NB4 (cell line): Measurements from ENCODE around the gene PAM16.
"Not testable (repeated sequence)": the region's sequence is repeated elsewhere in the genome, so short reads cannot be mapped to it uniquely, and the experiment has no call there.

ENCODE experiments used
- DNase-seq: peaks from one replicate; pipeline ENCODE4 v3.0.0; 2010; ENCODE audit warnings: low read depth
- H3K4me3 ChIP-seq: one replicate; pipeline ENCODE4 v1.5.1; 2011; ENCODE audit warnings: mild to moderate bottlenecking, low read depth, low read length, moderate library complexity
- MYC ChIP-seq: IDR thresholded peaks from 2 replicates; pipeline ENCODE4 v1.6.1; 2011; ENCODE audit warnings: low read depth, low read length
- POLR2A ChIP-seq: IDR thresholded peaks from 2 replicates; pipeline ENCODE4 v1.6.1; 2011; ENCODE audit warnings: mild to moderate bottlenecking; ENCODE audit not compliant: insufficient read length; ENCODE audit errors: extremely low read depth
- TF ChIP-seq, protein P1 (sequence below): IDR thresholded peaks from 2 replicates; pipeline ENCODE4 v1.6.1; 2011; ENCODE audit warnings: low read depth, low read length
- TF ChIP-seq, protein P2 (sequence below): IDR thresholded peaks from one replicate; pipeline ENCODE4 v1.5.1; 2012; ENCODE audit warnings: low read depth, low read length

The PAM16 gene

DNA sequence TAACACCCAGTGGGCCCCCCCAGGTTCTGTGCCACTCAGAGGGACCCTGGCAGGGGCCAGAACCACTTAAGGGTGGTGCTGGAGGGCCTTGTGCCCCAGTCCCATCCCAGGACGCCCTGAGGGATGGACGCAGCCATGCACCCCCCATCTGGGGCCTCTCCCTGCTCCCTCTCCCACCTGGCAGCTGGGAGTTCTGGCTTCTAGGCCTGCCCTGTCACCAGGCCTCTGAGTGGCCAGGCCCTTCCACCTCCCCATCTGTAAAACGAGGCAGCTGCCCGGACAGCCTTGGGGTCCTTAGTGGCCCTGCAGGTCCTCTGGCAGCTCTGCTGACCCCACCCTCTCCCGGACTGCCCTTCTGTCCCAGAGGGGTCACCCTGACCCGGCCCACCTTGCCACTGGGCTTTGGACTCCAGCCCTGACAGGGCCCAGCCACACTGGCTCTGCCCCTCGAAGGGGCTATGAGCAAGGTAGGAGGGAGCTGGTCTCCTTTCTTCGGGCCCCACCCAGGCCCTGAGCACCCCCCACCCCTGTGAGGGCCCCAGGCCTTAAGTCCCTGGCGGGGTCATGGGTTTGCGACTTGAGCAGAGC lies 12.3 kb downstream of the PAM16 start:
- H3K4me3 ChIP-seq, result no peak overlapping the region
- DNase-seq, result no peak
- TF ChIP-seq POLR2A, result no peak
- TF ChIP-seq, protein P1, sequence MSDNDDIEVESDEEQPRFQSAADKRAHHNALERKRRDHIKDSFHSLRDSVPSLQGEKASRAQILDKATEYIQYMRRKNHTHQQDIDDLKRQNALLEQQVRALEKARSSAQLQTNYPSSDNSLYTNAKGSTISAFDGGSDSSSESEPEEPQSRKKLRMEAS, result no peak
- TF ChIP-seq, protein P2, sequence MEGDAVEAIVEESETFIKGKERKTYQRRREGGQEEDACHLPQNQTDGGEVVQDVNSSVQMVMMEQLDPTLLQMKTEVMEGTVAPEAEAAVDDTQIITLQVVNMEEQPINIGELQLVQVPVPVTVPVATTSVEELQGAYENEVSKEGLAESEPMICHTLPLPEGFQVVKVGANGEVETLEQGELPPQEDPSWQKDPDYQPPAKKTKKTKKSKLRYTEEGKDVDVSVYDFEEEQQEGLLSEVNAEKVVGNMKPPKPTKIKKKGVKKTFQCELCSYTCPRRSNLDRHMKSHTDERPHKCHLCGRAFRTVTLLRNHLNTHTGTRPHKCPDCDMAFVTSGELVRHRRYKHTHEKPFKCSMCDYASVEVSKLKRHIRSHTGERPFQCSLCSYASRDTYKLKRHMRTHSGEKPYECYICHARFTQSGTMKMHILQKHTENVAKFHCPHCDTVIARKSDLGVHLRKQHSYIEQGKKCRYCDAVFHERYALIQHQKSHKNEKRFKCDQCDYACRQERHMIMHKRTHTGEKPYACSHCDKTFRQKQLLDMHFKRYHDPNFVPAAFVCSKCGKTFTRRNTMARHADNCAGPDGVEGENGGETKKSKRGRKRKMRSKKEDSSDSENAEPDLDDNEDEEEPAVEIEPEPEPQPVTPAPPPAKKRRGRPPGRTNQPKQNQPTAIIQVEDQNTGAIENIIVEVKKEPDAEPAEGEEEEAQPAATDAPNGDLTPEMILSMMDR, result no peak
- no peak for TF ChIP-seq MYC

DNA sequence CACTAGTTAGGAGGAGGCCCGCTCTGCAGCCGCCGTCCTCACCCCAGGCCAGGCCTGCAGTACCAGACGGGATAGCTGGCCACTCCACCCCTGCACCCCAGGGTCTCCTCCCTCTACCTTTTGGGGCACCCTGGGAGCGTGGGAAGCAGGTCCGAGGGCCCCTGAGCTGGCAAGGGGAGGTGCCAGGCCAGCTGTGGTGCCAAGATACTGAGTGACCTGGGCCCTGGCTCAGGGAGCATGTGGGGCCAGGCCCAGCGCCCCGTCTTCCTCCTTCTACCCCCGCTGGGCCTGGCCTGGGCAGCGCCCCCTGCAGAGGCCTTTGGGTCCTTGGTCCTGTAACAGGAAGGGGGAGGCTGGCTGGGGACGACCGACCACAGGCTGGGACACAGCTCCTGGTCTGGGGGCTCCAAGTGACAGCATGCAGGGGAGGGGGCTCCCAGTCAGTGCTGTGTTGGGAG lies 13.0 kb downstream of the PAM16 start:
- TF ChIP-seq, protein P1, result no peak
- TF ChIP-seq, protein P2, result peak; percentile 10
- H3K4me3 ChIP-seq, result no peak overlapping the region
- no peak for DNase-seq

DNA sequence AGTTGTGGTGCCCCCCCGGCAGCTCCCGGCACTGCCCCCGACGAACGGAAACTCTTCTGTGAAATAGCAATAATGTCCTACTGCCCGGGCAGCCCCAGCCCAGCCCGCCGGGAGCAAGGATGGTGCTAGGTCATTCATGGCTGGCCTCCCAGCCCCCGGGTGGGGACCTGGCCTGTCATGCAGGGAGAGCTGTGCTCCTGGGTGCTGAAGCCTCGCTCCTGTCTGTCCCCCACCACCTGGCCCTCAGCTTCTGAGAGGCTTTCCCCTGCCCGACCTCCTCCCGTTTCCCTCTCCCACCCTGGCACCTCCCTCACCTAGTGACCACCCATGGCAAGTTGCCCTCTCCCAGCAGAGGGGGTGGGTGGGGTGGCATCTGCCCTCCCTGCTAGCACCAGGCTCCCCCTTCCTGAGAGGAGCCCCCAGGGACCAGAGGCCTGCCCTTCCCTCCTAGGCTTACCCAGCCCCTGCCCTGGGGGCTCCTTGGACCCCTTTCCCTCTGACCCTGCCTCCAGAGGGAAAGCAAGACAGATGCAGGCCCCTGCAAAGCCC lies 13.5 kb downstream of the PAM16 start:
- no peak for TF ChIP-seq POLR2A
- TF ChIP-seq, protein P2, result no peak
- TF ChIP-seq, protein P1, result no peak
- TF ChIP-seq MYC, result no peak
- no peak for DNase-seq
- no peak overlapping the region for H3K4me3 ChIP-seq

DNA sequence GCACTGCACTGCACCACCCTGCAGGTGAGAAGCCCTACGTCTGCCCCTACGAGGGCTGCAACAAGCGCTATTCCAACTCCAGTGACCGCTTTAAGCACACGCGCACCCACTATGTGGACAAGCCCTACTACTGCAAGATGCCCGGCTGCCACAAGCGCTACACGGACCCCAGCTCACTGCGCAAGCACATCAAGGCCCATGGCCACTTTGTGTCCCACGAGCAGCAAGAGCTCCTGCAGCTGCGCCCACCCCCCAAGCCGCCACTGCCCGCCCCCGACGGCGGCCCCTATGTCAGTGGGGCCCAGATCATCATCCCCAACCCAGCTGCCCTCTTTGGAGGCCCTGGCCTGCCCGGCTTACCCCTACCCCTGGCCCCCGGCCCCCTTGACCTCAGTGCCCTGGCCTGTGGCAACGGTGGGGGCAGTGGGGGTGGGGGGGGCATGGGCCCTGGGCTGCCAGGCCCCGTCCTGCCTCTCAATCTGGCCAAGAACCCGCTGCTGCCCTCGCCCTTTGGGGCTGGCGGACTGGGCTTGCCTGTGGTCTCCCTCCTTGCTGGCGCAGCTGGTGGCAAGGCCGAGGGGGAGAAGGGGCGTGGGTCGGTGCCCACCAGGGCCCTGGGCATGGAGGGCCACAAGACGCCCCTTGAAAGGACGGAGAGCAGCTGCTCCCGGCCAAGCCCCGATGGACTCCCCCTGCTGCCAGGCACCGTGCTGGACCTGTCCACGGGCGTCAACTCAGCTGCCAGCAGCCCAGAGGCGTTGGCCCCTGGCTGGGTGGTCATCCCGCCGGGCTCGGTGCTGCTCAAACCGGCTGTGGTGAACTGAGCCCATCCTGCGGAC lies 14.2 kb downstream of the PAM16 start:
- TF ChIP-seq, protein P1, result no peak
- no peak for TF ChIP-seq POLR2A
- no peak for TF ChIP-seq MYC
- no peak for DNase-seq
- no peak overlapping the region for H3K4me3 ChIP-seq

DNA sequence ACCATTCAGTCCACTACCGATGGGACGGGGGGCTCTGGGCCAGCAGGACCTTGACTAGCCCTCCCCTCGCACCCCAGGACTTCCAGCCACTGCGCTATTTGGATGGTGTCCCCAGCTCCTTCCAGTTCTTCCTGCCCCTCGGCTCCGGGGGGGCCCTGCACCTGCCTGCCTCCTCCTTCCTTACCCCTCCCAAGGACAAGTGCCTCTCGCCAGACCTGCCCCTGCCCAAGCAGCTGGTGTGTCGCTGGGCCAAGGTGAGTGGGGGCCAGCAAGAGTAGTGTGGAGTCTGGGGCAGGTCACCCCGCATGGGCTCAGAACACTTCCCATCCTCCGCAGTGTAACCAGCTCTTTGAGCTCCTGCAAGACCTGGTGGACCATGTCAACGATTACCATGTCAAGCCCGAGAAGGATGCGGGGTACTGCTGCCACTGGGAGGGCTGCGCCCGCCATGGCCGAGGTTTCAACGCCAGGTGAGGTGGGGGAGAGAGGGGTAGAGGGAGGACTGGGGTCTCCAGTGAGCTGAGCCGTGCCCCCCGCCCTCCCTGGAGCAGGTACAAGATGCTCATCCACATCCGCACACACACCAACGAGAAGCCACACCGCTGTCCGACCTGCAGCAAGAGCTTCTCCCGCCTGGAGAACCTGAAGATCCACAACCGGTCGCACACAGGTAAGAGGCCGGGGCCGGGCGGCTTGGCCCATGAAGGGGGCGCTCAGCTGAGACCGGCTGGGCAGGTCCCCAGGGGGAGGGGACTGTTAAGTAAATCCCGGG lies 16.2 kb downstream of the PAM16 start:
- no peak overlapping the region for H3K4me3 ChIP-seq
- TF ChIP-seq POLR2A (no peak), MYC (no peak)
- TF ChIP-seq, protein P2, result no peak
- TF ChIP-seq, protein P1, result no peak
- DNase-seq, result no peak

DNA sequence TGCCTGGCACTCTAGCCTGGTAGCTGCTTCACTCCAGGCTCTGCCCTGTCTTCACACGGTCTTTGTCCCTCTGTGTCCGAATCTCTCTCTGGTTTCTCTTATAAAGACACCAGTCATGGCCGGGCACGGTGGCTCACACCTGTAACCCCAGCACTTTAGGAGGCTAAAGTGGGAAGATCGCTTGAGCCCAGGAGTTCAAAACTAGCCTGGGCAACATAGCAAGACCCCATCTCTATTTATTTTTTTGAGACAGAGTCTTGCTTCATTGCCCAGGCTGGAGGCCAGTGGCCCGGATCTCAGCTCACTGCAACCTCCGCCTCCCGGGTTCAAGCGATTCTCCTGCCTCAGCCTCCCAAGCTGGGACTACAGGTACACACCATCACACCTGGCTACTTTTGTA lies 17.4 kb downstream of the PAM16 start:
- H3K4me3 ChIP-seq, DNase-seq: not testable (repeated sequence)
